ENCODE results near the gene SOX6. TPM values are rescaled to one million over a fixed set of nuclear protein-coding genes. Genes with fewer than 3 reads are reported as not detected.

Gene SOX6
- total RNA-seq, 6 experiments from 2014 or later: 3.3 to 16.1 (median 7.8) TPM

- intact Hi-C loops (cut with DNase I): no loop called here
- Histone ChIP-seq H3K27ac (no peak overlapping the region), H3K4me1 (peaks cover 0 to 8% (median 3%) of the 10 kb centered on the region in 4 donors), H3K9me3 (no peaks in the 10 kb centered on the region), H3K4me3 (no peak overlapping the region), H3K36me3 (no peaks in the 10 kb centered on the region), H3K27me3 (no peaks in the 10 kb centered on the region)
- TF ChIP-seq POLR2A (IDR thresholded peaks at IDR 0.05) (no peak), CTCF (IDR thresholded peaks at IDR 0.05) (no peak)
- ATAC-seq: no peak
- no peak for DNase-seq
- WGBS (ENCODE audit: insufficient coverage, low coverage, low lambda C conversion rate, missing lambda C conversion rate): 69% methylated on average over 1 of the region's 1 CpG
These were observed 371.1 kb downstream of the SOX6 start for GRCh38 chr11:15985127-15985859.

GRCh38 chr11:15981292-15981691 lies 375.1 kb downstream of the SOX6 start:
- intact Hi-C loops (cut with DNase I): no loop called here
- Histone ChIP-seq H3K36me3 (no peaks in the 10 kb centered on the region), H3K4me1 (peaks cover 0 to 8% (median under 1%) of the 10 kb centered on the region in 4 donors), H3K9me3 (no peaks in the 10 kb centered on the region), H3K27me3 (no peaks in the 10 kb centered on the region), H3K4me3 (no peak overlapping the region), H3K27ac (no peak overlapping the region)
- TF ChIP-seq POLR2A (IDR thresholded peaks at IDR 0.05) (no peak), CTCF (IDR thresholded peaks at IDR 0.05) (no peak)
- 29% methylated on average over 1 of the region's 1 CpG for WGBS (ENCODE audit: insufficient coverage, low coverage, low lambda C conversion rate, missing lambda C conversion rate)
- ATAC-seq (peak in 2 of 4 donors; percentile 50 to 57), DNase-seq (no peak)

- ATAC-seq (no peak), DNase-seq (no peak)
- H3K36me3 ChIP-seq: no peaks in the 10 kb centered on the region
- intact Hi-C loops (cut with DNase I): no loop called here
- H3K27me3 ChIP-seq: no peaks in the 10 kb centered on the region
- H3K27ac ChIP-seq: no peak overlapping the region
- WGBS (ENCODE audit: insufficient coverage, low coverage, low lambda C conversion rate, missing lambda C conversion rate): 98% methylated on average over 4 of the region's 4 CpGs
- H3K4me1 ChIP-seq: peaks cover 0 to 8% (median 3%) of the 10 kb centered on the region in 4 donors
- H3K4me3 ChIP-seq: no peak overlapping the region
- H3K9me3 ChIP-seq: no peaks in the 10 kb centered on the region
- no peak for TF ChIP-seq POLR2A (IDR thresholded peaks at IDR 0.05)
These were observed 379.2 kb downstream of the SOX6 start for GRCh38 chr11:15977116-15977515.

GRCh38 chr11:15976433-15977045 lies 379.8 kb downstream of the SOX6 start:
- ATAC-seq: no peak
- intact Hi-C loops (cut with DNase I): no loop called here
- Histone ChIP-seq H3K4me3 (no peak overlapping the region), H3K9me3 (no peaks in the 10 kb centered on the region), H3K4me1 (peaks cover 0 to 7% (median 3%) of the 10 kb centered on the region in 4 donors), H3K27me3 (no peaks in the 10 kb centered on the region), H3K27ac (no peak overlapping the region), H3K36me3 (no peaks in the 10 kb centered on the region)
- no peak for DNase-seq
- no peak for TF ChIP-seq CTCF (IDR thresholded peaks at IDR 0.05)
- no peak for TF ChIP-seq POLR2A (IDR thresholded peaks at IDR 0.05)
- 66% methylated on average over 7 of the region's 7 CpGs for WGBS (ENCODE audit: insufficient coverage, low coverage, low lambda C conversion rate, missing lambda C conversion rate)

GRCh38 chr11:15975742-15976141 lies 380.6 kb downstream of the SOX6 start:
- peak overlapping the region in 1 of 3 donors; percentile 38 for H3K27ac ChIP-seq
- ATAC-seq: peak in 3 of 4 donors; percentile 32 to 53 (median 34)
- H3K9me3 ChIP-seq: no peaks in the 10 kb centered on the region
- peaks cover 0 to 7% (median 0%) of the 10 kb centered on the region in 4 donors for H3K4me1 ChIP-seq
- 49% methylated on average over 2 of the region's 2 CpGs for WGBS (ENCODE audit: insufficient coverage, low coverage, low lambda C conversion rate, missing lambda C conversion rate)
- H3K36me3 ChIP-seq: no peaks in the 10 kb centered on the region
- no peak for TF ChIP-seq CTCF (IDR thresholded peaks at IDR 0.05)
- no peak overlapping the region for H3K4me3 ChIP-seq
- intact Hi-C loops (cut with DNase I): no loop called here
- DNase-seq: no peak
- H3K27me3 ChIP-seq: no peaks in the 10 kb centered on the region

All from right lobe of liver (tissue), 6 donors.